Activated CD8-positive, alpha-beta T cell treated with anti-CD3 and anti-CD28 coated beads for 36 hours (primary cell): ENCODE results near the gene FAM13A. TPM values are rescaled to one million over a fixed set of nuclear protein-coding genes. Genes with fewer than 3 reads are reported as not detected.
"Not testable (repeated sequence)": the region's sequence is repeated elsewhere in the genome, so short reads cannot be mapped to it uniquely, and the experiment has no call there.

ENCODE experiments used
- ATAC-seq: fragments of 200-7000 bp; cut with Tn5 transposase; one replicate; pipeline ENCODE4 v1.10.0; 2021; ENCODE audit warnings: mild to moderate bottlenecking, moderate library complexity
- CTCF ChIA-PET: fragments of 350-600 bp; sonication (Branson Sonifier 250); formaldehyde crosslinking; loops from one replicate; lab custom pipeline; 2021; ENCODE audit warnings: antibody characterized with exemption; lab: Charles Lee
- POLR2A ChIA-PET: fragments of 350-600 bp; sonication (Branson Sonifier 250); formaldehyde crosslinking; loops from one replicate; lab custom pipeline; 2021; ENCODE audit warnings: antibody characterized with exemption; lab: Charles Lee
- DNase-seq: peaks from one replicate; pipeline ENCODE4 v3.0.0-alpha.2; 2020
- H3K27ac Mint-ChIP-seq: one replicate; pipeline ENCODE4 v1.8.0; 2021; ENCODE audit warnings: mild to moderate bottlenecking, mixed read lengths
- H3K27me3 Mint-ChIP-seq: one replicate; pipeline ENCODE4 v1.8.0; 2021; ENCODE audit warnings: mixed read lengths
- H3K36me3 Mint-ChIP-seq: one replicate; pipeline ENCODE4 v1.8.0; 2021; ENCODE audit warnings: low read depth, mixed read lengths
- H3K4me1 Mint-ChIP-seq: one replicate; pipeline ENCODE4 v1.8.0; 2021; ENCODE audit warnings: low read depth, mixed read lengths
- H3K4me3 Mint-ChIP-seq: one replicate; pipeline ENCODE4 v1.8.0; 2021; ENCODE audit warnings: mild to moderate bottlenecking, moderate library complexity, mixed read lengths
- H3K9me3 Mint-ChIP-seq: one replicate; pipeline ENCODE4 v1.8.0; 2021; ENCODE audit warnings: mixed read lengths
- intact Hi-C: fragments of 100-400 bp; cut with micrococcal nuclease; formaldehyde crosslinking; loops from one replicate; pipeline ENCODE4 v1.10.0; 2022
- total RNA-seq, 2 experiments: library from RNA; stranded (reverse); gene quantifications; one replicate each; pipeline ENCODE4 v1.2.3, GENCODE V29; 2021
- TF ChIP-seq, protein P1 (sequence below): fragments of 200-600 bp; IDR thresholded peaks from one replicate; pipeline ENCODE4 v1.8.0; 2022; ENCODE audit warnings: antibody characterized with exemption, mild to moderate bottlenecking

FAM13A gene
- total RNA-seq, 2 experiments from 2014 or later, result 4.5 to 6.0 TPM

DNA sequence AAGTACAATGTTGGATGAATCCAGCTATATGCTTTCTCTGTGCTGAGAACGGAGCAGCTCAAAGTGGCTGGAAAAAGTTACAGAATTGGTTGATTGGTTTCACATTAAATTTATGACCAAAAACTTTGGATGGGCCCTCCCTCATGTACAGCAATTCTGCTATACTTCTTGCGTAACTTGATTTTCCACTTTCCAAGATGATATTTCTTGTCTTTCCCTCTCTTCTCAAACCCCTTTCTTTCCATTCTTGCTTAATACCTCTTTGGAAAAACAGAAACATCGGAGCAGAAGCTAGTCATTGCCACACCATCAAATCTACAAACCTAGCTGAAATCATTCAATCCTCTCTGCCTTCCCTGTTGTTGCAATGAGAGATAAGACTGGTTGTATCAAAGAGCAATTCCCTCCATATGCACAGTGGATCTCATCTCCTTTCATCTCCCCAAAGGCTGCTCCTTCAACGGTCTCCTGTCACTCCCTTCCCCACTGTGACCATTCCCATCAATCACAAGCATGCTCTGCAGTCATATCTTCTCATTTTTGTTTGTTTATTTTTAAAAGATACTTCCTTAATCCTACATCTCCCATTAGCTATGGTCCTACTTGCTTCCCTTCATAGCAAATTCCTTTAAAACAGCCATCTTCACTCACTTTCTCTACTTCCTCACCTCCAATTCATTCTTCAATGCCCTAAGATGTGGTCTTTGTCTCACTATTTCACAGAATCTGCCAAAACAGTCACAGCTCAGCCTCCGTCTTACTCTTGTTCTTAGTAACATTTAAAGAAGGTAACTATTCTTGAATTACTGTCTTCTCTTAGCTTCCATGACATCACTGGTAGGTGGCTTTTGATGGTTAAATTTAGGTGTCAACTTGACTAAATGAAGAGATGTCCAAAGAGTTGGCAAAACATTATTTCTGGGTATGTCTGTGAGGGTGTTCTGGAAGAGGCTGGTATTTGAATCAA is 145.5 kb downstream of the FAM13A start:
- Mint-ChIP-seq H3K27ac (no peak overlapping the region), H3K9me3 (no peaks in the 10 kb centered on the region)
- POLR2A ChIA-PET, result no interaction called here

DNA sequence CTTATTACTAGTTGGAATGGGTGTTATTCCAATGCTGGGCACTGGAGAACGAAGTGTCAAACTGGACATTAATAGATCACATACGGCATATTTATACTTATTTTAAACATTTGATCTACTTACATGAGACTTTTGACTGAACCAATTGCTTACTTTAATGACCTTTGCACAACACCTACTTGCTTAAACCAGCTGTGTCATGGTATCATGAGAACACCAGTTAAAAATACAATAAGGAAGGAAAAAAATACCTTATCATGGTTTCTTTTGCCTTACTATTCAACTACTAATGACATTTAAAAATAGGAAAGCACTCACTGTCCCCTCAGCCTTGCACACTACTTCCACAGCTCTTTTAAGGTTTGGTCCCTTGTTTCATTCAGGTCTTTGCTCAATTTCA is 146.9 kb downstream of the FAM13A start:
- TF ChIP-seq, protein P1, sequence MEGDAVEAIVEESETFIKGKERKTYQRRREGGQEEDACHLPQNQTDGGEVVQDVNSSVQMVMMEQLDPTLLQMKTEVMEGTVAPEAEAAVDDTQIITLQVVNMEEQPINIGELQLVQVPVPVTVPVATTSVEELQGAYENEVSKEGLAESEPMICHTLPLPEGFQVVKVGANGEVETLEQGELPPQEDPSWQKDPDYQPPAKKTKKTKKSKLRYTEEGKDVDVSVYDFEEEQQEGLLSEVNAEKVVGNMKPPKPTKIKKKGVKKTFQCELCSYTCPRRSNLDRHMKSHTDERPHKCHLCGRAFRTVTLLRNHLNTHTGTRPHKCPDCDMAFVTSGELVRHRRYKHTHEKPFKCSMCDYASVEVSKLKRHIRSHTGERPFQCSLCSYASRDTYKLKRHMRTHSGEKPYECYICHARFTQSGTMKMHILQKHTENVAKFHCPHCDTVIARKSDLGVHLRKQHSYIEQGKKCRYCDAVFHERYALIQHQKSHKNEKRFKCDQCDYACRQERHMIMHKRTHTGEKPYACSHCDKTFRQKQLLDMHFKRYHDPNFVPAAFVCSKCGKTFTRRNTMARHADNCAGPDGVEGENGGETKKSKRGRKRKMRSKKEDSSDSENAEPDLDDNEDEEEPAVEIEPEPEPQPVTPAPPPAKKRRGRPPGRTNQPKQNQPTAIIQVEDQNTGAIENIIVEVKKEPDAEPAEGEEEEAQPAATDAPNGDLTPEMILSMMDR, result no peak
- Mint-ChIP-seq H3K27me3 (no peaks in the 10 kb centered on the region), H3K36me3 (no peaks in the 10 kb centered on the region), H3K4me3 (no peak overlapping the region), H3K9me3 (no peaks in the 10 kb centered on the region), H3K27ac (no peak overlapping the region), H3K4me1 (no peaks in the 10 kb centered on the region)
- POLR2A ChIA-PET, result no interaction called here
- DNase-seq (no peak), ATAC-seq (no peak)
- intact Hi-C loops, result no loop called here
- CTCF ChIA-PET, result interaction anchor here (0.7 kb wide), 1 partner anchor 9 kb away, joined by 3 read pairs; no protein-coding TSS in a partner anchor

More for the DNA sequence above, 145.5 kb downstream of the FAM13A start:
- no peak overlapping the region for H3K4me3 Mint-ChIP-seq
- intact Hi-C loops, result no loop called here
- CTCF ChIA-PET, result no interaction called here
- no peaks in the 10 kb centered on the region for H3K27me3 Mint-ChIP-seq
- TF ChIP-seq, protein P1, result no peak
- no peak for ATAC-seq
- no peaks in the 10 kb centered on the region for H3K36me3 Mint-ChIP-seq
- H3K4me1 Mint-ChIP-seq, result no peaks in the 10 kb centered on the region
- peak; percentile 2 for DNase-seq

DNA sequence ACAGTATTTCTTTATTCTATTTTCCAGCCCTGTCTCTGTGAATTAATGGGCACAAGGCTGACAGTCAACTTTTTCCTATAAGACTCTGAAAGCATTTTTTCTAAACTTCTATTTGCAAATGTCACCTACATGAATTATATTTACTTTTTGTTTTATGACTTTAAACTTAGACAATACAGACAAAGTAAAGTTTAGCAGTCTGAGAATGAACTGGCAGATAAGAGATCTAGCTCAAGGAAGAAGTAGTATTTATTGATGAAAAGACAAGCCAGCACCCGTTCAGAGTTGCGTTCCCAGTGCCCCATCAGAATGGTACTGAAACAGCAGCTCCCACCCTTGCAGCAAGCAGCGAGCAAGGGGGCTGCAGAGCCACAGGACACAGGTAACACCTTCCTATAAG is 148.5 kb downstream of the FAM13A start:
- Mint-ChIP-seq H3K36me3 (no peaks in the 10 kb centered on the region), H3K27me3 (no peaks in the 10 kb centered on the region), H3K4me3 (no peak overlapping the region), H3K4me1 (no peaks in the 10 kb centered on the region), H3K9me3 (no peaks in the 10 kb centered on the region), H3K27ac (no peak overlapping the region)
- CTCF ChIA-PET, result no interaction called here
- TF ChIP-seq, protein P1, result no peak
- POLR2A ChIA-PET, result no interaction called here
- no peak for DNase-seq
- no peak for ATAC-seq
- intact Hi-C loops, result no loop called here

DNA sequence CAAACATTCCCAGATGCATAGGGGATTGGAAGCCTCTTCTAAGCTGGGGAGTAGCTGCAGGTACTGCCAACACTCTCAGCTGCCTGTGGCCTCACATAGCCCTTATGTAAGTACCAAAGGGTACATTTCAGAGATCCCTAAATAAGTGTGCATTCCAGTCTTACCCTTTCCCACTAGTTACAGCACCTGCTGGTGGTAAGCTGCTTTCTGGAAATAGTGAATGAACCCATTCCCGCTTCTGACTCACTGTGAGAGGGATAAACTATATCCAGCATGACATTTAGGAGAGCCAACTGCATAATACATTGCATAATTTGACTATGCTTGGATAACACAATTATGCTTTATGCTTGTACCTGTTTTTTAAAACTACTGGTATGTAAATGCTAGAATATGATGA is 149.0 kb downstream of the FAM13A start:
- Mint-ChIP-seq H3K9me3 (no peaks in the 10 kb centered on the region), H3K27me3 (no peaks in the 10 kb centered on the region), H3K27ac (no peak overlapping the region), H3K36me3 (no peaks in the 10 kb centered on the region), H3K4me1 (no peaks in the 10 kb centered on the region), H3K4me3 (no peak overlapping the region)
- ChIA-PET POLR2A (no interaction called here), CTCF (no interaction called here)
- DNase-seq (no peak), ATAC-seq (no peak)
- intact Hi-C loops, result no loop called here
- TF ChIP-seq, protein P1, result no peak

DNA sequence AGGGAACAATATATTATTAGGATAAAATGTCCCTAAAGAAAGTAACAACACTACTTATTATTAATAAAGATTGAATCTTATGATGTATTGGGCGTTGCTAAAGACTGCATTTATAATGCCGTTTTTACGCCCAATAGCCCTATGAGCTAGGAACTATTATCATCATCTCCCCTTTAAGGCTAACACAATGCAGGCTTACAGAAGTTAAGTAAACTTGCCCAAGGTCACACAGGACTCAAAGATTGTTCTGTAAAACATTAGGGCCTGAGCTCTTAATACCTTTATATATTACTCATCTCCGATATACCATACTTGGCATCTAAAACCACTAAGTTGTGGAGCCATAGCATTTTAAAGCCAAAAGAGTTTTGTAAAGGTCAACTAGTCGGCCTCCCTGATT is 149.5 kb downstream of the FAM13A start:
- ChIA-PET CTCF (no interaction called here), POLR2A (no interaction called here)
- DNase-seq, result no peak
- Mint-ChIP-seq H3K9me3 (no peaks in the 10 kb centered on the region), H3K27ac (no peak overlapping the region), H3K36me3 (no peaks in the 10 kb centered on the region), H3K4me1 (no peaks in the 10 kb centered on the region), H3K4me3 (no peak overlapping the region), H3K27me3 (no peaks in the 10 kb centered on the region)
- intact Hi-C loops, result no loop called here
- no peak for ATAC-seq
- TF ChIP-seq, protein P1, result no peak

DNA sequence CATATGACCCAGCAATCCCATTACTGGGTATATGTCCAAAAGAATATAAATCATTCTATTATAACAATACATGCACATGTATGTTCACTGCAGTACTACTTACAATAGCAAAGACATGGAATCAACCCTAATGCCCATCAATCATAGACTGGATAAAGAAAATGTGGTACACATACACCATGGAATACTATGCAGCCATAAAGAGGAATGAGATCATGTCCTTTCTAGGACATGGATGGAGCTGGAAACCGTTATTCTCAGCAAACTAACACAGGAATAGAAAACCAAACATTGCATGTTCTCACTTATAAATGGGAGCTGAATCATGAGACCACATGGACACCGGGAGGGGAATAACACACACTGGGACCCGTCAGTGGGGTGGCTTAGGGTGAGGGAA is 152.7 kb downstream of the FAM13A start:
- H3K27ac Mint-ChIP-seq, intact Hi-C loops, H3K36me3 Mint-ChIP-seq, DNase-seq, POLR2A ChIA-PET, ATAC-seq, H3K4me1 Mint-ChIP-seq, CTCF ChIA-PET, H3K27me3 Mint-ChIP-seq, H3K4me3 Mint-ChIP-seq: not testable (repeated sequence)
- peaks cover 11% of the 10 kb centered on the region for H3K9me3 Mint-ChIP-seq
